ENCODE data around the gene ERICH6B.

- TF ChIP-seq CTCF (IDR thresholded peaks at IDR 0.05) (no peak), POLR2AphosphoS5 (IDR thresholded peaks at IDR 0.05) (no peak), POLR2A (IDR thresholded peaks at IDR 0.05) (no peak)
Measured at GRCh38 chr13:45590066-45590465, 25.5 kb downstream of the ERICH6B start.

All from breast epithelium (tissue), 3 donors.